Skeletal muscle satellite cell (primary cell): ENCODE measurements around the gene MRPL44. TPM values are rescaled to one million over a fixed set of nuclear protein-coding genes. Genes with fewer than 3 reads are reported as not detected.

Experiments
- H3K27me3 ChIP-seq: 2 replicates; pipeline ENCODE4 v1.7.0; 2013; ENCODE audit warnings: low read length; ENCODE audit not compliant: control insufficient read depth, insufficient read depth
- H3K36me3 ChIP-seq: 2 replicates; pipeline ENCODE4 v1.7.0; 2013; ENCODE audit warnings: mild to moderate bottlenecking, control low read depth, low read length; ENCODE audit not compliant: insufficient read depth
- H3K4me1 ChIP-seq: 2 replicates; pipeline ENCODE4 v1.7.0; 2013; ENCODE audit warnings: low read length; ENCODE audit not compliant: control insufficient read depth, insufficient read depth
- H3K4me2 ChIP-seq: 2 replicates; pipeline ENCODE4 v1.7.0; 2013; ENCODE audit warnings: mild to moderate bottlenecking, low read length
- H3K4me3 ChIP-seq: 2 replicates; pipeline ENCODE4 v1.7.0; 2013; ENCODE audit warnings: low read length
- H3K9ac ChIP-seq: 2 replicates; pipeline ENCODE4 v1.7.0; 2013; ENCODE audit warnings: mild to moderate bottlenecking, low read depth, low read length, moderate library complexity
- H3K9me3 ChIP-seq: replicated peaks from 2 replicates; pipeline ENCODE4 v1.7.0; 2013; ENCODE audit warnings: mild to moderate bottlenecking, control low read depth, low read length
- total RNA-seq: library from RNA; depleted of rRNA; stranded (reverse); fragments of >200 nt; gene quantifications from 2 replicates; pipeline ENCODE4 v1.2.3, GENCODE V29; 2012; rRNA removed

MRPL44 gene
- 34.7 and 36.0 TPM in 2 replicates for total RNA-seq

- Histone ChIP-seq H3K36me3 (peaks cover 22% of the 10 kb centered on the region), H3K4me3 (peak within 1 kb of the TSS; percentile 88), H3K4me2 (peak within 1 kb of the TSS; percentile 79), H3K4me1 (peaks cover 40% of the 10 kb centered on the region), H3K9me3 (no peaks in the 10 kb centered on the region), H3K27me3 (no peaks in the 10 kb centered on the region), H3K9ac (peak within 1 kb of the TSS; percentile 95)
Measured at GRCh38 chr2:223957092-223957851, at the start of gene MRPL44. Gene MRPL44 (plus strand): TSS chr2:223957463. CDS start chr2:223957473, 10 bp downstream.

- Histone ChIP-seq H3K4me3 (no peak overlapping the region), H3K4me1 (peaks cover 8% of the 10 kb centered on the region), H3K36me3 (peaks cover 36% of the 10 kb centered on the region), H3K9me3 (no peaks in the 10 kb centered on the region), H3K27me3 (no peaks in the 10 kb centered on the region), H3K9ac (no peak overlapping the region), H3K4me2 (no peak overlapping the region)
Measured at GRCh38 chr2:223908304-223908998, 48.8 kb upstream of the MRPL44 start.

DNA sequence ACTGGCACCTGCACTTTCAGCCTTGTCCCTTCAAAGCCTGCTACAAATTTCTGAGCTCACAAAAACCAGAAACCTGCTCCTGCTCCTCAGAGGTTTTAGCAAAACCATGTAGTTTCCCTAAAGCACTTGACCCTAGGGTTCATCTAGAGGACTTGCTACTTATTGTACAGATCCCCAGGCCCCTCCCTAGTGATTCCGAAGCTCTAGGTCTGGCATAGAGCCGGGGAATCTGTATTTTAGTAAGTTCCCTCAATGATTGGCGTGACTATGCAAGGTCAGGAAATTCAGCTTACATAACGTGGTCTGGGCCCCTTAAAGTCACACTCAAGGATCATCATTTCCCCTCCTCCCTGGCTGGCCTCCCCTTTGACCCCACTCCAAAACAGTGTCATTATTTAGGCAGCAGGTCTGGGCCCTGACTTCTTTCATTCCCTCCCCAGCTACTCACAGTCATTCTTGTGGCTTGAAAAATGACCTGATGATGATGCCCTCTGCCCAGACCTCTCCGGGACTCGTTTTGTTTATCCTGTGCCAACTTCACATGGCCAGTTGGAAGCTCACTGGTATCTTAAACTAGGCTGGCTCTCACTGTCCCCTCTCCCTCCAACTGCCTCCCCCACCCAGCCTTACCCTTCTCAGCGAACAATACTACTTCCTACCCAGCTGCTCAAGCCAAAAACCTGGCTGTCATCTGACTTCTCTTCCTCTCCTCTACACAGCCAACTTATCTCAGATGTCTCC lies 48.1 kb upstream of the MRPL44 start:
- Histone ChIP-seq H3K4me2 (no peak overlapping the region), H3K9ac (no peak overlapping the region), H3K9me3 (no peaks in the 10 kb centered on the region), H3K27me3 (no peaks in the 10 kb centered on the region), H3K4me1 (peaks cover 8% of the 10 kb centered on the region), H3K4me3 (no peak overlapping the region), H3K36me3 (peaks cover 35% of the 10 kb centered on the region)

DNA sequence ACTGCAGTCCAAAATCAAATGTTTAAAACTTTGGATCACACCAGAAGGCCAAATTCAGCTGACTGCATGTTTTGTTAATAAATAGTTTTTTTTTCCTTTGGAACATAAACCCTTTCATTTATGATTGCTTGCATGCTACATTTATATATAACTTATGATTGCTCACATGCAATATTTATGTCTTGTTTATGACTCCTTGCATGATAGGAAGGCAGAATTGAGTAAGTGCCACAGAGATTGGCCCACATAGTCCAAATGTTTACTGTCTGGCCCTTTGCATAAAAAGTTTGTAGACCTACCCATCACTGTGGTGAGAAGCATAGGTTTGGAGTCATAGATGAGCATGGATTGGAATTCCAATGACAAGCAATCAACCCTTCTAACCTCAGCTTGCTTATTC lies 42.9 kb upstream of the MRPL44 start:
- Histone ChIP-seq H3K9ac (no peak overlapping the region), H3K36me3 (peaks cover 44% of the 10 kb centered on the region), H3K4me3 (no peak overlapping the region), H3K4me2 (no peak overlapping the region), H3K4me1 (peaks cover 9% of the 10 kb centered on the region), H3K27me3 (no peaks in the 10 kb centered on the region), H3K9me3 (no peaks in the 10 kb centered on the region)

DNA sequence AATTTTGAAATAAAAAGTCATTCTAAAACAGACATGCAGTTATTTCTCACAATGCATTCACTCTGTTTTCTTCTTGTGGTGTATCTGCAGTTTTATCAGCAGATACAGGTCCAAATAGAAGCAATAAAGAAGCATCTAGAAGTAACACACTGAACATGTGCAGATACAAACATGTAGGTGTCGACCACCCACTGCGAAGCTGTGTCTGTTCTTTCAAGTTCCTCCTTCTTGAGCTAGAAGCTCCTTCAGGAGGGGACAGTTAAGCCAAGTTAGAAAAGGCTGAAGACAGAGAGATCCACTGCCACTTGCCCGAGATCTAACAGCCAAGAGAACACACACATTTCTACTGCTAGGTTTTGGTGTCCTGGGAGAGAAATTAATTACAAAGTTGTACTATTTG lies 42.2 kb upstream of the MRPL44 start:
- Histone ChIP-seq H3K27me3 (no peaks in the 10 kb centered on the region), H3K36me3 (peaks cover 43% of the 10 kb centered on the region), H3K4me1 (peaks cover 4% of the 10 kb centered on the region)

GRCh38 chr2:223916181-223916920 lies 40.9 kb upstream of the MRPL44 start:
- H3K4me1 ChIP-seq: peaks cover 9% of the 10 kb centered on the region
- H3K9ac ChIP-seq: no peak overlapping the region
- no peak overlapping the region for H3K4me3 ChIP-seq
- no peak overlapping the region for H3K4me2 ChIP-seq
- no peaks in the 10 kb centered on the region for H3K9me3 ChIP-seq
- no peaks in the 10 kb centered on the region for H3K27me3 ChIP-seq
- H3K36me3 ChIP-seq: peaks cover 41% of the 10 kb centered on the region

More for the DNA sequence above, 42.2 kb upstream of the MRPL44 start:
- Histone ChIP-seq H3K4me3 (no peak overlapping the region), H3K9me3 (no peaks in the 10 kb centered on the region), H3K4me2 (no peak overlapping the region), H3K9ac (no peak overlapping the region)

- Histone ChIP-seq H3K9me3 (no peaks in the 10 kb centered on the region), H3K36me3 (peaks cover 43% of the 10 kb centered on the region), H3K27me3 (no peaks in the 10 kb centered on the region), H3K4me3 (no peak overlapping the region), H3K9ac (no peak overlapping the region), H3K4me2 (no peak overlapping the region), H3K4me1 (peaks cover 21% of the 10 kb centered on the region)
Measured at GRCh38 chr2:223918671-223919134, 38.6 kb upstream of the MRPL44 start.

DNA sequence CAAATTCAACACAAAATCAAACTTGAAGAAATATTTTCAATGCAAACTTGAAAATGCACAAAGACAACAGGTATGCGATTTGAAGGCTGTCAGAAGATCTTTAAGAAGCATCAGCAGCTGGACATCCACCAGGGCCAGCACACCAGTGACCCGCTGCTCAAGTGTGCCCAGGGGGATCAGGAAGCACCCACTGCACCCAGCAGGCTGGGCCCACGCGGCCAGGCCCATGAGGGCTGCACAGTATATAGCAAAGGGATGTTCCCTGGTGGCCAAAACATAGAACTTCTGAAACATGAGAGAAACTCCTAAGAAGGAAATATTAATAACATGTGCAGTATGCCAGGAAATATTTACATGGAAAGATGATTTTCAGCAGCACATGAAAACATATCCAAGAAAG lies 37.2 kb upstream of the MRPL44 start:
- no peaks in the 10 kb centered on the region for H3K9me3 ChIP-seq
- no peak overlapping the region for H3K4me3 ChIP-seq
- H3K4me2 ChIP-seq: no peak overlapping the region
- H3K4me1 ChIP-seq: peaks cover 32% of the 10 kb centered on the region
- peaks cover 33% of the 10 kb centered on the region for H3K36me3 ChIP-seq
- H3K9ac ChIP-seq: no peak overlapping the region
- no peaks in the 10 kb centered on the region for H3K27me3 ChIP-seq

DNA sequence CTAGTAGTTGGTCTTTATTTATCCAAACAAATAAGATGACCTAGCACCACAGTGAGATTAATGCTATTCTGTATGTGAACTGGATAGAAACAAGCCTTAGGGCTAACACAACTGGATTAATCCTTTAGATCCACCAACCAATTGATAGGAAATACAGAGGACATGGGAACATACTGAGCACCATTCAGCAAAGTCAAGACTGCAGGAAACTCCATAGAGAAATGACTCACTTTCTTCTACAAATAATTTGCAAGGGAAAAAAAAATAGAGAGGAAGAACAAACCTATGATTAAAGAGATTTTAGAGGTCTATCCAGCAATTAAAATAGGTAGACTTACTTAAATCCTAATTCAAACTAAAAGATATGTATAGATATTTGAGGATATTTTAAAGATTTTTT lies 36.1 kb upstream of the MRPL44 start:
- Histone ChIP-seq H3K36me3 (peaks cover 22% of the 10 kb centered on the region), H3K4me1 (peaks cover 36% of the 10 kb centered on the region), H3K4me3 (no peak overlapping the region), H3K9me3 (no peaks in the 10 kb centered on the region), H3K27me3 (no peaks in the 10 kb centered on the region), H3K9ac (no peak overlapping the region), H3K4me2 (no peak overlapping the region)

- Histone ChIP-seq H3K27me3 (no peaks in the 10 kb centered on the region), H3K9ac (no peak overlapping the region), H3K4me2 (no peak overlapping the region), H3K36me3 (peaks cover 15% of the 10 kb centered on the region), H3K4me3 (no peak overlapping the region), H3K4me1 (peaks cover 36% of the 10 kb centered on the region), H3K9me3 (no peaks in the 10 kb centered on the region)
Measured at GRCh38 chr2:223922308-223922707, 35.0 kb upstream of the MRPL44 start.

GRCh38 chr2:223923976-223924375 lies 33.3 kb upstream of the MRPL44 start:
- H3K4me2 ChIP-seq: no peak overlapping the region
- no peak overlapping the region for H3K9ac ChIP-seq
- peaks cover 32% of the 10 kb centered on the region for H3K4me1 ChIP-seq
- H3K27me3 ChIP-seq: no peaks in the 10 kb centered on the region
- H3K36me3 ChIP-seq: peaks cover 15% of the 10 kb centered on the region
- no peak overlapping the region for H3K4me3 ChIP-seq
- no peaks in the 10 kb centered on the region for H3K9me3 ChIP-seq
